Caco-2 (cell line): Measurements from ENCODE around the gene CLIP2. TPM values are rescaled to one million over a fixed set of nuclear protein-coding genes. Genes with fewer than 3 reads are reported as not detected.
"Not testable (repeated sequence)": the region's sequence is repeated elsewhere in the genome, so short reads cannot be mapped to it uniquely, and the experiment has no call there.

Experiments
- BruUV-seq: library from RNA; stranded (reverse); fragments of 400-500 nt; replicated peaks from 2 replicates; lab custom pipeline; 2021; lab: Mats Ljungman, UMichigan
- CTCF ChIA-PET: fragments of 300-600 bp; sonication (Branson Sonifier 250); formaldehyde crosslinking; loops from one replicate; lab custom pipeline; 2022; ENCODE audit warnings: antibody characterized with exemption; lab: Charles Lee
- POLR2A ChIA-PET: fragments of 300-600 bp; sonication (Branson Sonifier 250); formaldehyde crosslinking; loops from one replicate; lab custom pipeline; 2022; ENCODE audit warnings: antibody characterized with exemption; lab: Charles Lee
- DNase-seq, 2 experiments: peaks; one replicate each; pipeline versions ENCODE4 v3.0.0 to v3.0.0-alpha.2; 2020 to 2022
- H3K27me3 ChIP-seq: replicated peaks from 2 replicates; pipeline ENCODE4 v1.6.0; 2011; ENCODE audit warnings: low read length; ENCODE audit not compliant: control insufficient read depth, insufficient read depth
- H3K36me3 ChIP-seq: 2 replicates; pipeline ENCODE4 v1.5.1; 2011; ENCODE audit warnings: low read length; ENCODE audit not compliant: control insufficient read depth, insufficient read depth
- H3K4me1 ChIP-seq: fragments of 250-450 bp; sonication (Bioruptor Pico); 2 replicates; pipeline ENCODE4 v1.5.1; 2020; ENCODE audit warnings: mild to moderate bottlenecking
- H3K4me3 ChIP-seq: 2 replicates; pipeline ENCODE4 v1.5.1; 2011; ENCODE audit warnings: low read depth, mild to moderate bottlenecking, control low read depth, low read length
- H3K9me3 ChIP-seq: fragments of 250-450 bp; sonication (Bioruptor Pico); 2 replicates; pipeline ENCODE4 v1.5.1; 2020; ENCODE audit warnings: mild to moderate bottlenecking, moderate library complexity
- H3K27ac Mint-ChIP-seq: one replicate; pipeline ENCODE4 v1.8.0; 2022; ENCODE audit warnings: mixed read lengths; ENCODE audit not compliant: unreplicated experiment
- H3K27me3 Mint-ChIP-seq: one replicate; pipeline ENCODE4 v1.8.0; 2022; ENCODE audit warnings: mixed read lengths; ENCODE audit not compliant: insufficient read depth, unreplicated experiment
- H3K36me3 Mint-ChIP-seq: one replicate; pipeline ENCODE4 v1.8.0; 2022; ENCODE audit warnings: mild to moderate bottlenecking, mixed read lengths; ENCODE audit not compliant: insufficient read depth, unreplicated experiment
- H3K4me1 Mint-ChIP-seq: one replicate; pipeline ENCODE4 v1.8.0; 2022; ENCODE audit warnings: low read depth, mixed read lengths; ENCODE audit not compliant: unreplicated experiment
- H3K4me3 Mint-ChIP-seq: one replicate; pipeline ENCODE4 v1.8.0; 2022; ENCODE audit warnings: mild to moderate bottlenecking, moderate library complexity, mixed read lengths; ENCODE audit not compliant: unreplicated experiment
- H3K9me3 Mint-ChIP-seq: one replicate; pipeline ENCODE4 v1.8.0; 2022; ENCODE audit warnings: mixed read lengths; ENCODE audit not compliant: unreplicated experiment
- intact Hi-C: fragments of 100-400 bp; cut with micrococcal nuclease; formaldehyde crosslinking; loops from one replicate; pipeline ENCODE4 v1.10.0; 2022; ENCODE audit not compliant: unreplicated experiment
- total RNA-seq: library from RNA; stranded (reverse); gene quantifications from 2 replicates; pipeline ENCODE4 v1.2.3, GENCODE V29; 2022
- TF ChIP-seq, protein P1 (sequence below), 2 experiments: fragments of 200-600 bp in 1 of 2; IDR thresholded peaks; 1 replicate in 1 of 2; 2 replicates in 1 of 2; pipeline versions ENCODE4 v1.5.1 to v1.8.0; 2011 to 2022; ENCODE audit warnings: antibody characterized with exemption in 1 of 2, control low read depth in 1 of 2, inconsistent platforms in 1 of 2, low read depth in 1 of 2, low read length in 1 of 2, mild to moderate bottlenecking in 1 of 2, moderate library complexity in 1 of 2; ENCODE audit not compliant: insufficient read depth in 1 of 2, severe bottlenecking in 1 of 2, unreplicated experiment in 1 of 2

Gene CLIP2
- total RNA-seq, 1 experiment from 2014 or later = 19.5 TPM

DNA sequence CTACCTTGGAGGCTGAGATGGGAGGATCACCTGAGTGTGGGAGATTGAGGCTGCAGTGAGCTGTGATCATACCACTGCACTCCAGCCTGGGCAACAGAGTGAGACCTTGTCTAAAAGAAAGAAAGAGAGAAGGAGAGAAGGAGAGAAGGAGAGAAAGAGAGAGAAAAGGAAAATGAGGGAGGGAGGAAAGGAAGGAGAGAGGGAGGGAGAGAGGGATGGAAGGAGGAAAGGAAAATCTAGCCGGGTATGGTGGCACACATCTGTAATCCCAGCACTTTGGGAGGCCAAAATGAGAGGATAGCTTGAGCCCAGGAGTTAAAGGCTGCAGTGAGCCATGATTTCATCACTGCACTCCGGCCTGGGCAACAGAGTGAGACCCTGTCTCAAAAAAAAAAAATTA lies 121.6 kb downstream of the CLIP2 start:
- ChIA-PET POLR2A (no interaction called here), CTCF (no interaction called here)
- no peaks in the 10 kb centered on the region for H3K36me3 Mint-ChIP-seq
- H3K27me3 Mint-ChIP-seq = no peaks in the 10 kb centered on the region
- no peak overlapping the region for H3K4me3 ChIP-seq
- H3K4me1 Mint-ChIP-seq = no peaks in the 10 kb centered on the region
- BruUV-seq = no TSS peak
- TF ChIP-seq, protein P1, sequence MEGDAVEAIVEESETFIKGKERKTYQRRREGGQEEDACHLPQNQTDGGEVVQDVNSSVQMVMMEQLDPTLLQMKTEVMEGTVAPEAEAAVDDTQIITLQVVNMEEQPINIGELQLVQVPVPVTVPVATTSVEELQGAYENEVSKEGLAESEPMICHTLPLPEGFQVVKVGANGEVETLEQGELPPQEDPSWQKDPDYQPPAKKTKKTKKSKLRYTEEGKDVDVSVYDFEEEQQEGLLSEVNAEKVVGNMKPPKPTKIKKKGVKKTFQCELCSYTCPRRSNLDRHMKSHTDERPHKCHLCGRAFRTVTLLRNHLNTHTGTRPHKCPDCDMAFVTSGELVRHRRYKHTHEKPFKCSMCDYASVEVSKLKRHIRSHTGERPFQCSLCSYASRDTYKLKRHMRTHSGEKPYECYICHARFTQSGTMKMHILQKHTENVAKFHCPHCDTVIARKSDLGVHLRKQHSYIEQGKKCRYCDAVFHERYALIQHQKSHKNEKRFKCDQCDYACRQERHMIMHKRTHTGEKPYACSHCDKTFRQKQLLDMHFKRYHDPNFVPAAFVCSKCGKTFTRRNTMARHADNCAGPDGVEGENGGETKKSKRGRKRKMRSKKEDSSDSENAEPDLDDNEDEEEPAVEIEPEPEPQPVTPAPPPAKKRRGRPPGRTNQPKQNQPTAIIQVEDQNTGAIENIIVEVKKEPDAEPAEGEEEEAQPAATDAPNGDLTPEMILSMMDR (IDR thresholded peaks at IDR 0.05; ENCODE audit: insufficient read depth in 1 of 2, low read depth in 1 of 2, low read length in 1 of 2, severe bottlenecking in 1 of 2, unreplicated experiment in 1 of 2) = no peak
- no peaks in the 10 kb centered on the region for H3K9me3 Mint-ChIP-seq
- no peak for DNase-seq
- H3K27me3 ChIP-seq = no peaks in the 10 kb centered on the region
- H3K4me1 ChIP-seq = no peaks in the 10 kb centered on the region
- H3K36me3 ChIP-seq = no peaks in the 10 kb centered on the region
- no peak overlapping the region for H3K27ac Mint-ChIP-seq
- intact Hi-C loops = loop anchor here (10.0 kb wide), 1 partner anchor 244 kb away; the partner anchor contains the start of gene GTF2I
- H3K9me3 ChIP-seq = no peaks in the 10 kb centered on the region
- no peak overlapping the region for H3K4me3 Mint-ChIP-seq

DNA sequence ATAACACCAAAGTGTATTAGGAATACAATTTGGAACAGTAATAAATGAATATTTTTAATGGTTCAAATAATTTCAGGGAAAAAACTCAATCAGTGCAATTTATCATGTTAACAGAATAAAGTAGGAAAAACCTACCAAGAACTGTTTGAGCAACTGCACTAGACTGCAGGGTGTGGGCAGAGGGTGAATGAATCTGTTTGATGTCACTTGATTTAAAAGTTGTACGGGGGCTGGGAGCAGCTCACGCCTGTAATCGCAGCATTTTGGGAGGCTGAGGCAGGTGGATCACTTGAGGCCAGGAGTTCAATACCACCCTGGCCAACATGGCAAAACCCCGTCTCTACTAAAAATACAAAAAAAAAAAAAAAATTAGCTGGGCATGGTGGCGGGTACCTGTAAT lies 122.4 kb downstream of the CLIP2 start:
- H3K4me3 Mint-ChIP-seq, H3K27ac Mint-ChIP-seq, H3K36me3 ChIP-seq, H3K9me3 Mint-ChIP-seq, H3K4me3 ChIP-seq, H3K27me3 ChIP-seq, H3K27me3 Mint-ChIP-seq, H3K4me1 Mint-ChIP-seq, H3K4me1 ChIP-seq, BruUV-seq, H3K36me3 Mint-ChIP-seq, CTCF ChIA-PET, DNase-seq, POLR2A ChIA-PET, H3K9me3 ChIP-seq: not testable (repeated sequence)
- intact Hi-C loops = loop anchor here (10.0 kb wide), 1 partner anchor 243 kb away; the partner anchor contains the start of gene GTF2I

DNA sequence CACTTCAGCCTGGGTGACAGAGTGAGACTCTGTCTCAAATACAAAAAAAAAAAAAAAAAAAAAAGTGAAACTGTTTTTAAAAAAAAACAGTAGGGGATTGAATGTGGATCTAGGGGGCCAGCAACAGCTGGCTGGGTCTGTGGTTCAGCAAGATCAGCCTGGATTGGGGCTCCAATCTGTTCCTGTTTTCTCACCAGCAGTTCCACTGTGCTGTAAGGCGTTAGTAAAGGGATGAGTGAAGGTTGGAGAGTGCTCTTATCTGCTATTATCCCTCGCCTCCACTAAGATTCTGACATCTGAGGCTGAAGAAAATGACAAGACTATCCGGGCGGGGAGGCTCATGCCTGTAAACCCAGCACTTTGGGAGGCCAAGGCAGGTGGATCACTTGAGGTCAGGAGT lies 122.8 kb downstream of the CLIP2 start:
- CTCF ChIA-PET = no interaction called here
- Histone ChIP-seq H3K36me3 (no peaks in the 10 kb centered on the region), H3K4me3 (no peak overlapping the region), H3K4me1 (no peaks in the 10 kb centered on the region), H3K9me3 (no peaks in the 10 kb centered on the region), H3K27me3 (no peaks in the 10 kb centered on the region)
- Mint-ChIP-seq H3K27ac (no peak overlapping the region), H3K4me3 (no peak overlapping the region), H3K36me3 (no peaks in the 10 kb centered on the region), H3K9me3 (no peaks in the 10 kb centered on the region), H3K27me3 (no peaks in the 10 kb centered on the region), H3K4me1 (no peaks in the 10 kb centered on the region)
- no TSS peak for BruUV-seq
- POLR2A ChIA-PET = no interaction called here
- TF ChIP-seq, protein P1 (IDR thresholded peaks at IDR 0.05; ENCODE audit: insufficient read depth in 1 of 2, low read depth in 1 of 2, low read length in 1 of 2, severe bottlenecking in 1 of 2, unreplicated experiment in 1 of 2) = no peak
- DNase-seq = no peak
- intact Hi-C loops = loop anchor here (10.0 kb wide), 1 partner anchor 243 kb away; the partner anchor contains the start of gene GTF2I

DNA sequence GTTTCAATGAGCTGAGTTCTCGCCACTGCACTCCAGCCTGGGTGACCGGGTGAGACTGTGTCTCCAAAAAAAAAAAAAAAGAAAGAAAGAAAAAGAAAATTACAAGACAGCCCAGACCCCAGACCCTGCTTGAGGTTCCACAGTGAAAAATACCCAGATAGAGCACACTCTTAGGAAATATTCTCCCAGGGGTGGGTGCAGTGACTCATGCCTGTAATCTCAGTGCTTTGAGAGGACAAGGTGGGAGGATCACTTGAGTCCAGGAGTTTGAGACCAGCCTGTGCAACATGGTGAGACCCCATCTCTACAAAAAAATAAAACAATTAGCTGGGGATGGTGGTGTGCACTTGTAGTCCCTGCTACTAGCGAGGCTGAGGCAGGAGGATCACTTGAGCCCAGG lies 123.4 kb downstream of the CLIP2 start:
- no TSS peak for BruUV-seq
- Histone ChIP-seq H3K27me3 (no peaks in the 10 kb centered on the region), H3K36me3 (no peaks in the 10 kb centered on the region), H3K4me1 (no peaks in the 10 kb centered on the region), H3K9me3 (no peaks in the 10 kb centered on the region), H3K4me3 (no peak overlapping the region)
- Mint-ChIP-seq H3K4me3 (no peak overlapping the region), H3K27ac (no peak overlapping the region), H3K4me1 (peaks cover 4% of the 10 kb centered on the region), H3K9me3 (no peaks in the 10 kb centered on the region), H3K27me3 (no peaks in the 10 kb centered on the region), H3K36me3 (no peaks in the 10 kb centered on the region)
- intact Hi-C loops = loop anchor here (10.0 kb wide), 1 partner anchor 242 kb away; the partner anchor contains the start of gene GTF2I
- DNase-seq = no peak
- ChIA-PET CTCF (no interaction called here), POLR2A (no interaction called here)
- TF ChIP-seq, protein P1 (IDR thresholded peaks at IDR 0.05; ENCODE audit: insufficient read depth in 1 of 2, low read depth in 1 of 2, low read length in 1 of 2, severe bottlenecking in 1 of 2, unreplicated experiment in 1 of 2) = no peak

DNA sequence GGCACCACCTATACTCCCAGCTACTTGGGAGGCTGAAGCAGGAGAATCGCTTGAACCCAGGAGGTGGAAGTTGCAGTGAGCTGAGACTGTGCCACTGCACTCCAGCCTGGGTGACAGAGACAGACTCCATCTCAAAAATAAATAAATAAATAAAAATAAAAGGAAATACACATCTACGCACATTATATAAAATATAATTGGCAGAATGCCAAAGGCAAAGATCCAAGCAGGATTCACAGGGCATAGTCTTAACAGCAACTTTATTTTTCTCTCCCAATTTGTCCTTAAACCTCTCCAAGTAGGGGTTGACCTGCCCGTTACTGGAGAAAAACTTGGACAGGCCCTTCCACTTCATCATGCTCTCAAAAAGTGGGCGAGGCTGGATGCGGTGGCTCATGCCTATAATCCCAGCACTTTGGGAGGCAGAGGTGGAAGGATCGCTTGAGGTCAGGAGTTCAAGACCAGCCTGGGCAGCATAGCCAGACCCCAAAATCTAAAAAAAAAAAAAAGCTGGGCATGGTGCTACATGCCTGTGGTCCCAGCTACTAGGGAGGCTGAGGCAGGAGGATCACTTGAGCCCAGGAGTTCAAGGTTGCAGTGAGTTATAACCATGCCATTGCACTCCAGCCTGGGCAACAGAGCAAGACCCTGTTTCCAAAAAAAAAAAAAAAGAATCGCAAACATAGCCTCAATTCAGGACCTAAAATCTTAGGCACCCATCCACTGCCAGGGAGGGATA lies 125.6 kb downstream of the CLIP2 start:
- intact Hi-C loops = loop anchor here (10.0 kb wide), 1 partner anchor 240 kb away; the partner anchor contains the start of gene GTF2I
- H3K27me3 ChIP-seq, H3K4me3 Mint-ChIP-seq, CTCF ChIA-PET, H3K9me3 Mint-ChIP-seq, POLR2A ChIA-PET, H3K4me1 ChIP-seq, DNase-seq, BruUV-seq, H3K4me3 ChIP-seq, H3K4me1 Mint-ChIP-seq, H3K27ac Mint-ChIP-seq, H3K27me3 Mint-ChIP-seq, H3K36me3 Mint-ChIP-seq, H3K9me3 ChIP-seq, H3K36me3 ChIP-seq: not testable (repeated sequence)
